GM18505 (cell line): ENCODE results near the gene PCAT6.
"Not testable (repeated sequence)": the region's sequence is repeated elsewhere in the genome, so short reads cannot be mapped to it uniquely, and the experiment has no call there.

Source experiments
- ATAC-seq: cut with Tn5 transposase; IDR thresholded peaks from one replicate; pipeline ENCODE4 v1.9.1; 2021; ENCODE audit not compliant: unreplicated experiment
- POLR2A ChIP-seq: IDR thresholded peaks from 4 replicates; pipeline ENCODE4 v1.6.1; 2011; ENCODE audit warnings: borderline replicate concordance; ENCODE audit not compliant: insufficient read depth, insufficient read length; ENCODE audit errors: extremely low read depth

PCAT6 gene

DNA sequence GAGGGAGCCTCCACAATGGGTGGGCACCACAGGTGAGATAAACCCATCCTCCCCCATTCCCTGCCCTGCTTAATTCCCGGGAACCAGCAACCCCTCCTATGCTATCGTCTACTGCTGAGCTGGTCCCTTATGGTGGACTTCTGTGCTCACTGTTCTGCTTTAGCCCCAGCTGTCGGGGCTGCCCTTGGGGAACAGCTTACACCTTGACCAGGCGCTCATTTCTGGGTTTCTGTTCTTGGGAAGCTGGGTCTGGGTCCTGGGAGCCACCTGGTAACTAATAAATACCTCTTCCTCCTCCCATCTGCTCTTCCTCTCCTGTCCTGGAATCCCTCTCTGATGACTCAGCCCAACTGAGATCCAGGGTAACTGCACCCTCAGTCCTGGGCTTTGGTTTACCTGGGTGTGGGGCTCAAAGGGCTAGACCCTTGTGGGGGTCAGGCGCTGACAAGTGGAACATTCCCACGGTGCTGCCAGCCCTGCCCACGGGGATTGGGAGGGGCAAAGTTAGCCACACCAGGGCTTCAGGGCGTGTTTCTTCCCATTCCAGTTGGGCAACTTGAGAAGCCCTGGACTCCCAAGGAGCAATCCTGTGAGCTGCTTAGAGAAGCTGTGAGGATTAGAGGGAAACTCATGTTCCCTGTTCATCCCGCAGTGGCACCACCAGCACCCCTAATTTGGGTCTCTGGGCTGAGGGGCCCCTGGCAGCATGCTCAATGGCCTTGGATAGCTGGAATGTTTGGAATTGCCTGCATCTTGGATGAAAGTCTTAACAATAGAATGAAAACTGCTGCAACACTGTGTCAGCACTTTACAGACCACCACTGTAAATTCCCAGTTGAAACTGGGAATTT, 1.6 kb downstream of the PCAT6 start:
- no peak for ATAC-seq
- no peak for TF ChIP-seq POLR2A

DNA sequence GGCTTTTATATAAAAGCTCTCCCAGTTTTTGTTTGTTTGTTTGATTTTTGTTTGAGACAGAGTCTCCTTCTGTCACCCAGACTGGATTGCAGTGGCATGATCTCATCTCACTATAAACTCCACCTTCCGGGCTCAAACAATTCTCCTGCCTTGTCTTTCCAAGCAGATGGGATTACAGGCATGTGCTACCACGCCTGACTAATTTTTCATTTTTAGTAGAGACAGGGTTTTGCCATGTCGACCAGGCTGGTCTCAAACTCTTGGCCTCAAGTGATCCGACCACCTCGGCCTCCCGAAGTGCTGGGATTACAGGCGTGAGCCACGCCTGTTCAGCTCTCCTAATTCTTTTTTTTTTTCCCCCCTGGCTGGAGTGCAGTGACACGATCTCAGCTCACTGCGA, 4.4 kb downstream of the PCAT6 start:
- no peak for ATAC-seq

DNA sequence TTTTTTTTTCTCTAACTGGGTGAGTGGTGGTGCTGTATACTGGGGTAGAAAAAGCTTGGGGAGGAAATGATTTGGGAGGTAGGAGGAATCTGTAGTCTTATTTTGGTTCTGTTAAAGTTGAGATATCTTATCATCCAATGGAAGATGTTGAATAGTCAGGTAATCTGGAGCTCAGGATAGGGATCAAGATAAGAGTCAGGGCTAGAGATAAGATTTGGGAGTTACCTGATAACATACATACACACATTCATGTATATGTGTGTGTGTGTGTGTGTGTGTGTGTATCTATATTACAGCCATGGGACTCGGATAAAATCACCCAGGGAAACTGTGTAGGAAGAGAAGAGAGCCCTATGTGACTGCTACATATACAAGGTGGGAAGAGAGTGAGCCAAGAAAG, 8.1 kb downstream of the PCAT6 start:
- ATAC-seq = no peak
- no peak for TF ChIP-seq POLR2A

More for the DNA sequence above, 4.4 kb downstream of the PCAT6 start:
- TF ChIP-seq POLR2A = no peak

DNA sequence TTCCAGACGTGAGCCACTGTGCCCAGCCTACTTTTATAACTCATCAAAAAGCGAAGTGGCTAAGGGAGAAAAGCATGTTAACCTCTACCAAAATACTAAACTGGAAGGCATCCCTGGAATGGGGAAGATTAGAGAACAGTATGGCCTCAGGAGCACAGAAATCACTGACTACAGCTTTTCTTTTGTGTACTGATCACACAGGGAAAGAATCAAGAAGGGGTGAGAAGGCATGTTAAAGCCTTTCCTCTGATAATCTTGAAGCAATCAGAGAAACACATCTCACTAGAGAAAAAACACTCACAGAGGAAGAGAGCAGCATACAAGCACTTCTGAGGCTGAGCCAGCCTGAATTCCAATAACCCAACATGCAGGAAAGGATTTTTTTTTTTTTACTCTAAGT, 10.7 kb downstream of the PCAT6 start:
- no peak for ATAC-seq
- no peak for TF ChIP-seq POLR2A

DNA sequence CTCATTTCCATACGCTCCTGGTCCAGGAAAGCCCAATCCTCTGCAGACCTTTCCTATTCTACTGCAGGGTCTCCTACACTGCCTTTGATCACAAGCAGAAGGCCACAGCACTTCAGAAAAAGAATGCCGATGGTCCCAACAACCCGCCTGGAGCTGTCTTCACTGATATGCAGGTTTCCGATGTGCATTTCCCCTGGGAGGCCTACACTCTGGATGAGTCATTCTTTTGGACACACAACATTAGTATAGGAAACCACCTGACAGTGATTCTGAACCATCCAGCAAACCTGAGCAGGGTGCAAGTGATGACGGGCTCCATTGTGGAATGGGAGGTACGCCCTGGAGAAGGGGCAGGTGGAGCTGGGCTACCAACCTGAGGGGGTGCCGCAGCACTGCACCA, 15.0 kb downstream of the PCAT6 start:
- TF ChIP-seq POLR2A = no peak
- ATAC-seq = no peak

GRCh38 chr1:202829223-202829622, 18.5 kb downstream of the PCAT6 start:
- not testable (repeated sequence) for ATAC-seq

- no peak for ATAC-seq
- TF ChIP-seq POLR2A = no peak
Observed at GRCh38 chr1:202831906-202832305, 21.2 kb downstream of the PCAT6 start.

- TF ChIP-seq POLR2A = no peak
- ATAC-seq = no peak
Observed at GRCh38 chr1:202834771-202835547, 24.2 kb downstream of the PCAT6 start.

DNA sequence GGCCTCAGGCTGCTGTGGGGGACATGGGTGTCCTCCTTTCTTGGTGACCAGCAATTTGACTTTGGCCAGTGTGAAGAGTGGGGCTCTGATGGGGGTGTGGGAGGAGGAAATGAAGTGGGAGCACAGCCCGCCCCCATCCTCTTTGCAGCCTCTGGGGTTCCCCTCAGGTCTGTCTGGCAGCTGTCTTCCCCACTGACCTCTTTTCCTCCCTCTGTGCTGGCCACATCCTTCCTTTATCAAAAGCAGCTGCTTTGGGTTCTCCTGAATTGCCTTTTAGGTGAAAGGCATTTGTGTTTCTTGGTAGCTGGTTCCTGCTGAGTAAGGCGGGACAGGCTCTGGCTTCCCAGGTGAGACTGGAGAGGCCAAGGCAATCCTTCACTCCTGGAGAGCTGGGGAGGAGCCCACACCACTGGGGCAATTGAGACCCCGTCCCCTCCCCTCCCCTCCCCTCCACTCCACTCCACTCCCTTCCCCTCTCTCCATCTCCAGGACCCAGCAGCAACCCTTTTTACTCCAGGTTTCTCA, 24.9 kb downstream of the PCAT6 start:
- ATAC-seq = no peak
- TF ChIP-seq POLR2A = no peak

GRCh38 chr1:202836623-202837403, 26.1 kb downstream of the PCAT6 start:
- no peak for TF ChIP-seq POLR2A
- ATAC-seq = no peak

- TF ChIP-seq POLR2A = no peak
- ATAC-seq = no peak
Observed at GRCh38 chr1:202837746-202838262, 27.1 kb downstream of the PCAT6 start.

DNA sequence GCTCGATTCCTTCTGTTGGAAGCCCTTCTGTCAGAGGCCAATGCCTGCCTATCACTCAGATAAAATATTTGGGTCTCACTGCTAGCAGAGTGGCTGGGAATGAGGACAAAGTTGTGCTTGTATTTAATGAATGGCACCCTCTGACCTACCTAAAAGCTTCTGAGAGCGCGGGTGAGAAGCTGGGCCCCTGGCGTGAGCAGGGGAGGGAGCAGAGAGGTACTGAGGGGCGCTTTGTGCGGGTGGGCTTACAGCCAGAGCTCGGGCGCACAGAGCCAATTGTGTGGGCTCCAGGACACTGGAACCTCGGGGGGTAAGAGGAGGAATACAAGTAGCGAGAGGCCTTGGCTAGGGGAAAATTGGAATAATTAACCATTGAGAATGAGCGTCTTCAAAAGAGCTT, 32.3 kb downstream of the PCAT6 start:
- TF ChIP-seq POLR2A = no peak
- ATAC-seq = no peak

- ATAC-seq = no peak
- TF ChIP-seq POLR2A = no peak
Observed at GRCh38 chr1:202844259-202844658, 33.5 kb downstream of the PCAT6 start.
